Forelimb muscle (tissue), 1 donor: ENCODE data around the gene CCNH. TPM values are rescaled to one million over a fixed set of nuclear protein-coding genes. Genes with fewer than 3 reads are reported as not detected.

Experiments
- DNase-seq: peaks from one replicate; pipeline ENCODE4 v3.0.0-alpha.2; 2013; ENCODE audit warnings: low read depth
- polyA plus RNA-seq: library from polyadenylated mRNA; unstranded; fragments of 120-200 nt; gene quantifications from one replicate; pipeline ENCODE4 v1.2.1, GENCODE V29; 2013; ENCODE audit not compliant: insufficient read length

CCNH gene
- polyA plus RNA-seq, 1 donor: 23.3 TPM

GRCh38 chr5:87360132-87360531, 52.6 kb downstream of the CCNH start:
- DNase-seq: no peak

- DNase-seq: no peak
These were observed 53.6 kb downstream of the CCNH start for GRCh38 chr5:87359106-87359505.

- DNase-seq: no peak
These were observed 58.2 kb downstream of the CCNH start for GRCh38 chr5:87354496-87354895.

- no peak for DNase-seq
These were observed 64.9 kb downstream of the CCNH start for GRCh38 chr5:87347841-87348240.

GRCh38 chr5:87347272-87347671, 65.5 kb downstream of the CCNH start:
- DNase-seq: no peak

Other genes starting within 250 kb of the CCNH start
- gene RASA1, start 145.0 kb downstream of the CCNH start, polyA plus RNA-seq: 25.6 TPM